Liver (tissue), 9 donors: ENCODE data around the gene SLC9B2. TPM values are rescaled to one million over a fixed set of nuclear protein-coding genes. Genes with fewer than 3 reads are reported as not detected.

Experiments used
- DNase-seq: peaks from one replicate; pipeline ENCODE4 v3.0.0-alpha.2; 2017; ENCODE audit warnings: low spot score
- H3K27ac ChIP-seq, 2 donors: one replicate each; pipeline ENCODE4 v1.7.0; 2013; ENCODE audit warnings: inconsistent platforms in 2 of 2, low read length in 2 of 2, control low read depth in 1 of 2, low read depth in 1 of 2, mild to moderate bottlenecking in 1 of 2
- H3K27me3 ChIP-seq, 4 donors: one replicate each; pipeline versions ENCODE4 v1.6.1 to v1.7.0; 2013; ENCODE audit warnings: low read length in 3 of 4, inconsistent platforms in 1 of 4, mild to moderate bottlenecking in 1 of 4, moderate library complexity in 1 of 4; ENCODE audit not compliant: control insufficient read depth in 4 of 4, insufficient read depth in 4 of 4
- H3K36me3 ChIP-seq, 4 donors: one replicate each; pipeline versions ENCODE4 v1.6.1 to v1.7.0; 2013; ENCODE audit warnings: low read length in 3 of 4, mild to moderate bottlenecking in 3 of 4, low read depth in 1 of 4, moderate library complexity in 1 of 4; ENCODE audit not compliant: control insufficient read depth in 4 of 4, insufficient read depth in 3 of 4
- H3K4me1 ChIP-seq, 4 donors: one replicate each; pipeline versions ENCODE4 v1.6.1 to v1.7.0; 2013; ENCODE audit warnings: low read length in 3 of 4, mild to moderate bottlenecking in 3 of 4, moderate library complexity in 1 of 4; ENCODE audit not compliant: control insufficient read depth in 4 of 4, insufficient read depth in 4 of 4
- H3K4me3 ChIP-seq, 3 donors: one replicate each; pipeline versions ENCODE4 v1.6.1 to v1.7.0; 2013; ENCODE audit warnings: low read length in 3 of 3, control low read depth in 1 of 3, low read depth in 1 of 3, mild to moderate bottlenecking in 1 of 3
- H3K9ac ChIP-seq, 2 donors: one replicate each; pipeline ENCODE4 v1.7.0; 2013; ENCODE audit warnings: low read length in 2 of 2, mild to moderate bottlenecking in 2 of 2, moderate library complexity in 2 of 2, control low read depth in 1 of 2, low read depth in 1 of 2
- H3K9me3 ChIP-seq, 4 donors: one replicate each; pipeline versions ENCODE4 v1.6.1 to v1.7.0; 2013; ENCODE audit warnings: low read length in 3 of 4; ENCODE audit not compliant: control insufficient read depth in 4 of 4
- EGR1 ChIP-seq, 2 donors: IDR thresholded peaks; 2 replicates each; pipeline ENCODE4 v1.6.1; 2016 to 2018; ENCODE audit warnings: antibody characterized with exemption in 2 of 2, low read depth in 2 of 2
- FOXA1 ChIP-seq: IDR thresholded peaks from 2 replicates; pipeline ENCODE4 v1.6.1; 2016; ENCODE audit warnings: antibody characterized with exemption
- FOXA2 ChIP-seq: IDR thresholded peaks from 2 replicates; pipeline ENCODE4 v1.6.1; 2016; ENCODE audit warnings: antibody characterized with exemption
- GABPA ChIP-seq, 2 donors: IDR thresholded peaks in 1 of 2; conservative IDR thresholded peaks in 1 of 2; 2 replicates each; pipeline ENCODE4 v1.6.1; 2016; ENCODE audit warnings: antibody characterized with exemption in 2 of 2, mild to moderate bottlenecking in 1 of 2, moderate library complexity in 1 of 2
- HNF4A ChIP-seq, 2 donors: conservative IDR thresholded peaks; 2 replicates each; pipeline ENCODE4 v1.6.1; 2016; ENCODE audit warnings: antibody characterized with exemption in 2 of 2, mild to moderate bottlenecking in 2 of 2
- HNF4G ChIP-seq: IDR thresholded peaks from 2 replicates; pipeline ENCODE4 v1.6.1; 2016; ENCODE audit warnings: antibody characterized with exemption
- JUND ChIP-seq, 2 donors: IDR thresholded peaks; 2 replicates each; pipeline ENCODE4 v1.6.1; 2016; ENCODE audit warnings: antibody characterized with exemption in 2 of 2
- NR2F2 ChIP-seq: IDR thresholded peaks from 2 replicates; pipeline ENCODE4 v1.6.1; 2016; ENCODE audit warnings: antibody characterized with exemption
- RAD21 ChIP-seq, 2 donors: IDR thresholded peaks; 2 replicates each; pipeline ENCODE4 v1.6.1; 2016; ENCODE audit warnings: antibody characterized with exemption in 2 of 2, mild to moderate bottlenecking in 2 of 2
- RXRA ChIP-seq, 2 donors: IDR thresholded peaks; 2 replicates each; pipeline ENCODE4 v1.6.1; 2017 to 2018; ENCODE audit warnings: antibody characterized with exemption in 2 of 2, mild to moderate bottlenecking in 1 of 2
- SP1 ChIP-seq: IDR thresholded peaks from 2 replicates; pipeline ENCODE4 v1.6.1; 2018; ENCODE audit warnings: antibody characterized with exemption, mild to moderate bottlenecking
- TAF1 ChIP-seq: conservative IDR thresholded peaks from 2 replicates; pipeline ENCODE4 v1.6.1; 2016; ENCODE audit warnings: antibody characterized with exemption, mild to moderate bottlenecking
- YY1 ChIP-seq: IDR thresholded peaks from 2 replicates; pipeline ENCODE4 v1.6.1; 2016; ENCODE audit warnings: antibody characterized with exemption, mild to moderate bottlenecking
- WGBS: extraction: QIAGEN DNeasy Blood & Tissue Kit; methylation state at CpG from one replicate; pipeline ENCODE4 v1.1.7; 2013; 5-methylcytosine and 5-hydroxymethylcytosine counted together
- polyA plus RNA-seq, 2 donors: library from polyadenylated mRNA; stranded (reverse) in 1 of 2; unstranded in 1 of 2; fragments of 200-250 nt in 1 of 2; fragments of >200 nt in 1 of 2; fragmentation: Nextera tagmentation in 1 of 2; extraction: Ambion mirVana in 1 of 2; gene quantifications; one replicate each; pipeline versions ENCODE4 v1.2.1 to v1.2.3, GENCODE V29; 2013 to 2015
- total RNA-seq, 2 donors: library from RNA; depleted of rRNA; stranded (reverse); fragments of >200 nt; gene quantifications; one replicate each; pipeline ENCODE4 v1.2.3, GENCODE V29; 2014
- TF ChIP-seq, protein P1 (sequence below): fragments of 150-350 bp; IDR thresholded peaks from 2 replicates; pipeline ENCODE4 v1.5.1; 2017; ENCODE audit warnings: improper control_type of control experiment, low read depth, low read length; ENCODE audit not compliant: missing input control
- TF ChIP-seq, protein P2 (sequence below): IDR thresholded peaks from 2 replicates; pipeline ENCODE4 v1.6.1; 2016; ENCODE audit warnings: antibody characterized with exemption
- TF ChIP-seq, protein P3 (sequence below): IDR thresholded peaks from 2 replicates; pipeline ENCODE4 v1.6.1; 2016; ENCODE audit warnings: antibody characterized with exemption
- TF ChIP-seq, protein P4 (sequence below): IDR thresholded peaks from 2 replicates; pipeline ENCODE4 v1.6.1; 2016; ENCODE audit warnings: antibody characterized with exemption
- TF ChIP-seq, protein P5 (sequence below): IDR thresholded peaks from 2 replicates; pipeline ENCODE4 v1.6.1; 2016; ENCODE audit warnings: antibody characterized with exemption, mild to moderate bottlenecking
- donor health status: healthy.
- donor health status: healthy.
- donor health status: healthy.
- donor health status: healthy.
- donor health status: healthy.

The SLC9B2 gene
- total and polyA plus RNA-seq, 4 donors, result 23.7 to 47.0 (median 34.5) TPM

DNA sequence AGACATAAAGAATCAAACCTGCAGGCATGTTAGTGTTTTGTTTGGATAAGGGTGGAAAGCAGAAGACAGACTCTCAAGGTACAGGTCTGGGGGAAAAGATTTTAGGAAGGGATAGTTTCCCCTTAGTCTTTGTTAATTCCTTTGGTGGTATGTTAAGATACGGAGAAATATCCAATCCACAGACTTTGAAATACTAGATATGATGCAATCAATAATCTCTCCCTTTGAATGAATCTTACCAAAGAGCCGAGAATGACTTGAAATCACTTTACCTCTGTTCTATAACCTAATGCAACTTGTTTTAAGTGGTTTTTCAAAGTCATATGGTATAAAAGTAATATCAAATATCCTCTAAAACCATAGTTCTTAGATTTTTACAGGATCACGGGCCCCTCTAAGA is 28.3 kb upstream of the SLC9B2 start:
- WGBS, result 90% methylated on average over 3 of the region's 3 CpGs
- no peaks in the 10 kb centered on the region for H3K36me3 ChIP-seq
- no peak for TF ChIP-seq RAD21 (IDR thresholded peaks at IDR 0.05)
- TF ChIP-seq, protein P1, sequence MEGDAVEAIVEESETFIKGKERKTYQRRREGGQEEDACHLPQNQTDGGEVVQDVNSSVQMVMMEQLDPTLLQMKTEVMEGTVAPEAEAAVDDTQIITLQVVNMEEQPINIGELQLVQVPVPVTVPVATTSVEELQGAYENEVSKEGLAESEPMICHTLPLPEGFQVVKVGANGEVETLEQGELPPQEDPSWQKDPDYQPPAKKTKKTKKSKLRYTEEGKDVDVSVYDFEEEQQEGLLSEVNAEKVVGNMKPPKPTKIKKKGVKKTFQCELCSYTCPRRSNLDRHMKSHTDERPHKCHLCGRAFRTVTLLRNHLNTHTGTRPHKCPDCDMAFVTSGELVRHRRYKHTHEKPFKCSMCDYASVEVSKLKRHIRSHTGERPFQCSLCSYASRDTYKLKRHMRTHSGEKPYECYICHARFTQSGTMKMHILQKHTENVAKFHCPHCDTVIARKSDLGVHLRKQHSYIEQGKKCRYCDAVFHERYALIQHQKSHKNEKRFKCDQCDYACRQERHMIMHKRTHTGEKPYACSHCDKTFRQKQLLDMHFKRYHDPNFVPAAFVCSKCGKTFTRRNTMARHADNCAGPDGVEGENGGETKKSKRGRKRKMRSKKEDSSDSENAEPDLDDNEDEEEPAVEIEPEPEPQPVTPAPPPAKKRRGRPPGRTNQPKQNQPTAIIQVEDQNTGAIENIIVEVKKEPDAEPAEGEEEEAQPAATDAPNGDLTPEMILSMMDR, result no peak
- TF ChIP-seq, protein P2, sequence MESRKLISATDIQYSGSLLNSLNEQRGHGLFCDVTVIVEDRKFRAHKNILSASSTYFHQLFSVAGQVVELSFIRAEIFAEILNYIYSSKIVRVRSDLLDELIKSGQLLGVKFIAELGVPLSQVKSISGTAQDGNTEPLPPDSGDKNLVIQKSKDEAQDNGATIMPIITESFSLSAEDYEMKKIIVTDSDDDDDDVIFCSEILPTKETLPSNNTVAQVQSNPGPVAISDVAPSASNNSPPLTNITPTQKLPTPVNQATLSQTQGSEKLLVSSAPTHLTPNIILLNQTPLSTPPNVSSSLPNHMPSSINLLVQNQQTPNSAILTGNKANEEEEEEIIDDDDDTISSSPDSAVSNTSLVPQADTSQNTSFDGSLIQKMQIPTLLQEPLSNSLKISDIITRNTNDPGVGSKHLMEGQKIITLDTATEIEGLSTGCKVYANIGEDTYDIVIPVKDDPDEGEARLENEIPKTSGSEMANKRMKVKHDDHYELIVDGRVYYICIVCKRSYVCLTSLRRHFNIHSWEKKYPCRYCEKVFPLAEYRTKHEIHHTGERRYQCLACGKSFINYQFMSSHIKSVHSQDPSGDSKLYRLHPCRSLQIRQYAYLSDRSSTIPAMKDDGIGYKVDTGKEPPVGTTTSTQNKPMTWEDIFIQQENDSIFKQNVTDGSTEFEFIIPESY, result no peak
- TF ChIP-seq, protein P3, sequence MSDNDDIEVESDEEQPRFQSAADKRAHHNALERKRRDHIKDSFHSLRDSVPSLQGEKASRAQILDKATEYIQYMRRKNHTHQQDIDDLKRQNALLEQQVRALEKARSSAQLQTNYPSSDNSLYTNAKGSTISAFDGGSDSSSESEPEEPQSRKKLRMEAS, result no peak
- no peak for TF ChIP-seq FOXA2
- TF ChIP-seq HNF4A (conservative IDR thresholded peaks at IDR 0.05), result no peak
- no peak for TF ChIP-seq FOXA1
- TF ChIP-seq, protein P4, sequence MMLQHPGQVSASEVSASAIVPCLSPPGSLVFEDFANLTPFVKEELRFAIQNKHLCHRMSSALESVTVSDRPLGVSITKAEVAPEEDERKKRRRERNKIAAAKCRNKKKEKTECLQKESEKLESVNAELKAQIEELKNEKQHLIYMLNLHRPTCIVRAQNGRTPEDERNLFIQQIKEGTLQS, result no peak
- no peak for TF ChIP-seq RXRA (IDR thresholded peaks at IDR 0.05)
- TF ChIP-seq SP1, result no peak
- no peak for TF ChIP-seq HNF4G
- no peak for TF ChIP-seq YY1
- TF ChIP-seq GABPA (IDR thresholded peaks at IDR 0.05 in 1 of 2, conservative IDR thresholded peaks at IDR 0.05 in 1 of 2), result no peak
- TF ChIP-seq, protein P5, sequence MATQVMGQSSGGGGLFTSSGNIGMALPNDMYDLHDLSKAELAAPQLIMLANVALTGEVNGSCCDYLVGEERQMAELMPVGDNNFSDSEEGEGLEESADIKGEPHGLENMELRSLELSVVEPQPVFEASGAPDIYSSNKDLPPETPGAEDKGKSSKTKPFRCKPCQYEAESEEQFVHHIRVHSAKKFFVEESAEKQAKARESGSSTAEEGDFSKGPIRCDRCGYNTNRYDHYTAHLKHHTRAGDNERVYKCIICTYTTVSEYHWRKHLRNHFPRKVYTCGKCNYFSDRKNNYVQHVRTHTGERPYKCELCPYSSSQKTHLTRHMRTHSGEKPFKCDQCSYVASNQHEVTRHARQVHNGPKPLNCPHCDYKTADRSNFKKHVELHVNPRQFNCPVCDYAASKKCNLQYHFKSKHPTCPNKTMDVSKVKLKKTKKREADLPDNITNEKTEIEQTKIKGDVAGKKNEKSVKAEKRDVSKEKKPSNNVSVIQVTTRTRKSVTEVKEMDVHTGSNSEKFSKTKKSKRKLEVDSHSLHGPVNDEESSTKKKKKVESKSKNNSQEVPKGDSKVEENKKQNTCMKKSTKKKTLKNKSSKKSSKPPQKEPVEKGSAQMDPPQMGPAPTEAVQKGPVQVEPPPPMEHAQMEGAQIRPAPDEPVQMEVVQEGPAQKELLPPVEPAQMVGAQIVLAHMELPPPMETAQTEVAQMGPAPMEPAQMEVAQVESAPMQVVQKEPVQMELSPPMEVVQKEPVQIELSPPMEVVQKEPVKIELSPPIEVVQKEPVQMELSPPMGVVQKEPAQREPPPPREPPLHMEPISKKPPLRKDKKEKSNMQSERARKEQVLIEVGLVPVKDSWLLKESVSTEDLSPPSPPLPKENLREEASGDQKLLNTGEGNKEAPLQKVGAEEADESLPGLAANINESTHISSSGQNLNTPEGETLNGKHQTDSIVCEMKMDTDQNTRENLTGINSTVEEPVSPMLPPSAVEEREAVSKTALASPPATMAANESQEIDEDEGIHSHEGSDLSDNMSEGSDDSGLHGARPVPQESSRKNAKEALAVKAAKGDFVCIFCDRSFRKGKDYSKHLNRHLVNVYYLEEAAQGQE, result no peak
- no peak for TF ChIP-seq TAF1
- no peak for TF ChIP-seq JUND (IDR thresholded peaks at IDR 0.05)
- TF ChIP-seq EGR1 (IDR thresholded peaks at IDR 0.05; ENCODE audit: low read depth in 2 of 2), result no peak
- TF ChIP-seq NR2F2, result no peak

More for the DNA sequence above, 28.3 kb upstream of the SLC9B2 start:
- peaks cover 0 to 3% (median 0%) of the 10 kb centered on the region in 4 donors for H3K4me1 ChIP-seq
- no peak overlapping the region for H3K4me3 ChIP-seq
- H3K27me3 ChIP-seq, result no peaks in the 10 kb centered on the region
- H3K9me3 ChIP-seq, result no peaks in the 10 kb centered on the region
- no peak overlapping the region for H3K27ac ChIP-seq
- no peak overlapping the region for H3K9ac ChIP-seq
- DNase-seq, result no peak
